OCI-LY7 (cell line): ENCODE measurements around the gene ARHGAP45.

Experiments
- EZH2phosphoT487 ChIP-seq: fragments of 200-600 bp; sonication (generic); IDR thresholded peaks from 2 replicates; pipeline ENCODE4 v1.6.1; 2018; ENCODE audit warnings: low read depth, borderline replicate concordance, mild to moderate bottlenecking, mixed run types, antibody characterized with exemption, low read length, moderate library complexity, mixed read lengths
- TF ChIP-seq, protein P1 (sequence below): fragments of 200-600 bp; sonication (generic); conservative IDR thresholded peaks from 2 replicates; pipeline ENCODE4 v1.5.1; 2014; ENCODE audit warnings: mild to moderate bottlenecking, antibody characterized with exemption, low read length, moderate library complexity, mixed read lengths

DNA sequence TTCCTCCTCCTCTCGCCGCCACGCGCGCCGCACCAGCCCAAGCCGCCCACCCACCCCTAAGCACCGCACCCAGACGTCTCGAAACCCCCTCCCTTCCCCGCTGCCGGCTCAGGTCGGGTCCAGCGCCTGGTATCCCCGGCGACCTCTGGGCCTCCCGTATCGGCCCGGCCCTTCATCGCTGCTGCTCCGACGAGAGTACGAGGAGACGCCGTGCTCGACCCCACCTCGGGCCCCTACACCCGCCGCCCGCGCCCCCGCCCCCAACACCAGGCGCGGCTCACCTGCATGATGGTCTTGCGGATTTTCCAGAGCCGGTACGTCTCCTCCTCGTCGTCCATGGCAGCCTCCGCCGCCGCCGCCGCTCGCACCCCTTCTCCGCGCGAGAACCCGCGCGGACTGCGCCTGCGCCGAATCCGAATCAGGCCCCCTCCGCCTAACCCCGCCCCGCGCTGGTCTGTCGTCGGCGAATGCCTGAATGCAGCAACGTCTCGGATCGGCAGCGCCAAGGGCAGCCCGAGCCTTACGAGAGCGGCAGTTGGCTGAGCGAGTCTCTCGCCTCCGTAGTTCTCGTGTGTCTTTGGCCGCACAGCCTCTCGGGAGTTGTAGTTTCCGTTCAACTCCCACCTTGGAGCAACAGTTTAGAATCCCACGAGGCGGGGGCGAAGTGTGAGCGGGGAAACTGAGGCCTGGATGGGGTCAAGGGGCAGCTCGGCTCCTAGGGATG lies 28.2 kb downstream of the ARHGAP45 start, which contains the start of gene POLR2E:
- TF ChIP-seq, protein P1, sequence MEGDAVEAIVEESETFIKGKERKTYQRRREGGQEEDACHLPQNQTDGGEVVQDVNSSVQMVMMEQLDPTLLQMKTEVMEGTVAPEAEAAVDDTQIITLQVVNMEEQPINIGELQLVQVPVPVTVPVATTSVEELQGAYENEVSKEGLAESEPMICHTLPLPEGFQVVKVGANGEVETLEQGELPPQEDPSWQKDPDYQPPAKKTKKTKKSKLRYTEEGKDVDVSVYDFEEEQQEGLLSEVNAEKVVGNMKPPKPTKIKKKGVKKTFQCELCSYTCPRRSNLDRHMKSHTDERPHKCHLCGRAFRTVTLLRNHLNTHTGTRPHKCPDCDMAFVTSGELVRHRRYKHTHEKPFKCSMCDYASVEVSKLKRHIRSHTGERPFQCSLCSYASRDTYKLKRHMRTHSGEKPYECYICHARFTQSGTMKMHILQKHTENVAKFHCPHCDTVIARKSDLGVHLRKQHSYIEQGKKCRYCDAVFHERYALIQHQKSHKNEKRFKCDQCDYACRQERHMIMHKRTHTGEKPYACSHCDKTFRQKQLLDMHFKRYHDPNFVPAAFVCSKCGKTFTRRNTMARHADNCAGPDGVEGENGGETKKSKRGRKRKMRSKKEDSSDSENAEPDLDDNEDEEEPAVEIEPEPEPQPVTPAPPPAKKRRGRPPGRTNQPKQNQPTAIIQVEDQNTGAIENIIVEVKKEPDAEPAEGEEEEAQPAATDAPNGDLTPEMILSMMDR, result no peak
- TF ChIP-seq EZH2phosphoT487, result no peak
